ENCODE measurements around the gene TPGS2. TPM values are rescaled to one million over a fixed set of nuclear protein-coding genes. Genes with fewer than 3 reads are reported as not detected.
"Not testable (repeated sequence)": the region's sequence is repeated elsewhere in the genome, so short reads cannot be mapped to it uniquely, and the experiment has no call there.

Gene TPGS2
- total RNA-seq, 4 donors from 2014 or later, result 44.0 to 83.4 (median 66.7) TPM

GRCh38 chr18:36817039-36817438, 11.8 kb downstream of the TPGS2 start:
- H3K9me3 ChIP-seq, result no peaks in the 10 kb centered on the region
- no peak overlapping the region for H3K27ac ChIP-seq
- WGBS, result 93% methylated on average over 1 of the region's 1 CpG
- H3K36me3 ChIP-seq, result peaks cover 30% of the 10 kb centered on the region
- no peak overlapping the region for H3K4me3 ChIP-seq
- TF ChIP-seq POLR2A (IDR thresholded peaks at IDR 0.05), result no peak
- TF ChIP-seq CTCF (IDR thresholded peaks at IDR 0.05), result no peak
- no peak for TF ChIP-seq EP300 (IDR thresholded peaks at IDR 0.05)
- TF ChIP-seq POLR2AphosphoS5 (IDR thresholded peaks at IDR 0.05), result no peak
- no peaks in the 10 kb centered on the region for H3K4me1 ChIP-seq
- DNase-seq (ENCODE audit: low spot score in 2 of 2), result no peak
- no peaks in the 10 kb centered on the region for H3K27me3 ChIP-seq

- H3K9me3 ChIP-seq; H3K4me1 ChIP-seq; H3K27me3 ChIP-seq; DNase-seq (ENCODE audit: low spot score in 2 of 2); H3K27ac ChIP-seq; H3K4me3 ChIP-seq: not testable (repeated sequence)
- peaks cover 31% of the 10 kb centered on the region for H3K36me3 ChIP-seq
These were observed 12.7 kb downstream of the TPGS2 start for GRCh38 chr18:36816096-36816495.

GRCh38 chr18:36814994-36815393, 13.8 kb downstream of the TPGS2 start:
- no peaks in the 10 kb centered on the region for H3K9me3 ChIP-seq
- DNase-seq (ENCODE audit: low spot score in 2 of 2), result no peak
- H3K4me3 ChIP-seq, result no peak overlapping the region
- no peak overlapping the region for H3K27ac ChIP-seq
- H3K4me1 ChIP-seq, result no peaks in the 10 kb centered on the region
- TF ChIP-seq POLR2AphosphoS5 (IDR thresholded peaks at IDR 0.05), result no peak
- no peak for TF ChIP-seq EP300 (IDR thresholded peaks at IDR 0.05)
- H3K36me3 ChIP-seq, result peaks cover 31% of the 10 kb centered on the region
- 57% methylated on average over 1 of the region's 1 CpG for WGBS
- H3K27me3 ChIP-seq, result no peaks in the 10 kb centered on the region

- WGBS, result 85% methylated on average over 3 of the region's 3 CpGs
- Histone ChIP-seq H3K36me3 (peaks cover 30% of the 10 kb centered on the region), H3K4me1 (peaks cover 4% of the 10 kb centered on the region), H3K27ac (no peak overlapping the region), H3K9me3 (no peaks in the 10 kb centered on the region), H3K27me3 (no peaks in the 10 kb centered on the region), H3K4me3 (no peak overlapping the region)
- no peak for TF ChIP-seq POLR2AphosphoS5 (IDR thresholded peaks at IDR 0.05)
- no peak for TF ChIP-seq EP300 (IDR thresholded peaks at IDR 0.05)
- no peak for TF ChIP-seq CTCF (IDR thresholded peaks at IDR 0.05)
- no peak for TF ChIP-seq POLR2A (IDR thresholded peaks at IDR 0.05)
- no peak for DNase-seq (ENCODE audit: low spot score in 2 of 2)
These were observed 15.0 kb downstream of the TPGS2 start for GRCh38 chr18:36813824-36814223.

- DNase-seq (ENCODE audit: low spot score in 2 of 2), result no peak
- Histone ChIP-seq H3K27me3 (no peaks in the 10 kb centered on the region), H3K4me1 (peaks cover 4% of the 10 kb centered on the region), H3K9me3 (no peaks in the 10 kb centered on the region), H3K27ac (no peak overlapping the region), H3K36me3 (peaks cover 24% of the 10 kb centered on the region), H3K4me3 (no peak overlapping the region)
- no peak for TF ChIP-seq EP300 (IDR thresholded peaks at IDR 0.05)
- TF ChIP-seq CTCF (IDR thresholded peaks at IDR 0.05), result no peak
- no peak for TF ChIP-seq POLR2AphosphoS5 (IDR thresholded peaks at IDR 0.05)
- TF ChIP-seq POLR2A (IDR thresholded peaks at IDR 0.05), result no peak
- WGBS, result 91% methylated on average over 4 of the region's 4 CpGs
These were observed 15.6 kb downstream of the TPGS2 start for GRCh38 chr18:36813101-36813775.

GRCh38 chr18:36812678-36813077, 16.1 kb downstream of the TPGS2 start:
- no peak for DNase-seq (ENCODE audit: low spot score in 2 of 2)
- 77% methylated on average over 3 of the region's 3 CpGs for WGBS
- H3K9me3 ChIP-seq, result no peaks in the 10 kb centered on the region
- peaks cover 22% of the 10 kb centered on the region for H3K36me3 ChIP-seq
- no peaks in the 10 kb centered on the region for H3K27me3 ChIP-seq
- no peak for TF ChIP-seq CTCF (IDR thresholded peaks at IDR 0.05)
- TF ChIP-seq POLR2A (IDR thresholded peaks at IDR 0.05), result no peak
- no peak for TF ChIP-seq EP300 (IDR thresholded peaks at IDR 0.05)
- TF ChIP-seq POLR2AphosphoS5 (IDR thresholded peaks at IDR 0.05), result no peak
- no peak overlapping the region for H3K27ac ChIP-seq
- peaks cover 4% of the 10 kb centered on the region for H3K4me1 ChIP-seq
- H3K4me3 ChIP-seq, result no peak overlapping the region

Measured in suprapubic skin (tissue), 4 donors.